Coronary artery (tissue), 2 donors: ENCODE data around the gene UBE2L5.

Experiments used
- DNase-seq: peaks from one replicate; pipeline ENCODE4 v3.0.0-alpha.2; 2017; ENCODE audit warnings: low spot score
- H3K27ac ChIP-seq, 2 donors: fragments of 200-600 bp; sonication (generic); one replicate each; pipeline ENCODE4 v1.5.1; 2016 to 2019
- H3K4me3 ChIP-seq: fragments of 200-600 bp; sonication (generic); 2 replicates; pipeline ENCODE4 v1.5.1; 2016; ENCODE audit warnings: mild to moderate bottlenecking, moderate library complexity
- CTCF ChIP-seq: fragments of 200-600 bp; sonication (generic); IDR thresholded peaks from one replicate; pipeline ENCODE4 v1.5.1; 2019; ENCODE audit warnings: antibody characterized with exemption

Gene UBE2L5

GRCh38 chr13:30423891-30424290 lies 1.6 kb downstream of the UBE2L5 start:
- TF ChIP-seq CTCF = no peak
- peak; percentile 26 for DNase-seq
- Histone ChIP-seq H3K27ac (no peak overlapping the region), H3K4me3 (no peak overlapping the region)

DNA sequence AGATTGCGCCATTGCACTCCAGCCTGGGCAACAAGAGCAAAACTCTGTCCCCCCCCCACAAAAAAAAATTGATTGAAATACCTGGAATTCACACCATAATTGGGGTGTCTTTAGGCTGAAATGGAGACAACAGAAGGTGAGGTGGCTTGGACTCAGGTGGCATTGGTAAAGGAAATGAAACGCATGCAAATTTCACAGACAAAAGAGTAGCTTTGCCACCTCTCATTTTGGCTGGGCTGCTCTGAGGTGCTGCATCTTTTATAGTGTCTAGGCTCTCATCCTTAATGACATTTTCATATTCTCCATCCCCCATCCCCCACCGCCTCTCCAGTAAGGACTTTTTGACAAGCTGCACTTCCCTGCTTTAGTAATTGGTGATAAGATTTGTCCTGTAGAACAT lies 6.9 kb downstream of the UBE2L5 start:
- Histone ChIP-seq H3K4me3 (no peak overlapping the region), H3K27ac (no peak overlapping the region)
- DNase-seq = no peak
- no peak for TF ChIP-seq CTCF

DNA sequence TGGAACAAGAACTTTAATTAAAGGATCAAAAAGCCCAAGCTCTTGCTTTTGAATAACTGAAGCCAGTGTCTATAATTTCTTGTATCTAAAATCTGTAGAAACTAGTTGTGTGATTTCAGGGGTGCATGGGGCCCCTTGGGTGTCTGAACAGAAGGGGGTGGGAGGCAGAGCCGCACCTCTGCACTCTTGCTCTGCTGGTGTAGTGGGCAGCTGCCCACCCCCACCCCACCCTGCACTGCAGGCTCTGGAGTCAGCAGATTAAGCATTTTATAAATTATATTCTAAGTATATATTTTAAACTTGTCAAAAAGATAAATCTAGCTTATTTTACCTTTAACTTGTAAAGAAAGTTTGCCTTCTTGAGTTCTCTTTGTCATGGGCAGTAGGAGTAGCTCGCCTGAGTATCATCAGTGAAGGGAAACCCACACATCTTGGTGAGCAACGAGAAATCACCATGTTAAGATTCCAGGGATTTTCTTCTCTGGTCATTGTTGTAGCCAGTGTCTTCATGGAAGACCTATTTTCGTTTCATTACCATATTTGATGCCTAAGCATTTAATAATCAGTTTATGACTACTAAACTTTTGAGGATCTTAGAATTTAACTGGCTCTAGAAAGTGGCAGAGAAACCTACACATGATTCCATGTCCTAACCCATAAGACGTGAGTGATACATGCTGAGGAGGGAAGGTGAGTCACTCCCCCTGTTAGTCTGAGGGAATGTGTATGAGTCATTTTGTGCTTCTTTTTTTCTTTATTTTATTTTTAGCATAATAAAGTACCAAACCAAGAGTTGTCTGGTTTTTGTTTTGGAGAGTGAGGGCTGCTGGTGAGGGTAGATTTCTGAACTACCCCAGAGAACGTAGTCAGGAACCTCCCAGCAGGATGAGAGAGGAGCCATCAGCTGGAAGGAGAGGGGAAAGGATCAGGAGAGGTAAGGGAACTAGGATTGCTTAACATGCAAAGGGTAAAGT lies 7.7 kb downstream of the UBE2L5 start:
- no peak for DNase-seq
- Histone ChIP-seq H3K27ac (peak overlapping the region in 1 of 2 donors; percentile 41), H3K4me3 (no peak overlapping the region)
- TF ChIP-seq CTCF = no peak

DNA sequence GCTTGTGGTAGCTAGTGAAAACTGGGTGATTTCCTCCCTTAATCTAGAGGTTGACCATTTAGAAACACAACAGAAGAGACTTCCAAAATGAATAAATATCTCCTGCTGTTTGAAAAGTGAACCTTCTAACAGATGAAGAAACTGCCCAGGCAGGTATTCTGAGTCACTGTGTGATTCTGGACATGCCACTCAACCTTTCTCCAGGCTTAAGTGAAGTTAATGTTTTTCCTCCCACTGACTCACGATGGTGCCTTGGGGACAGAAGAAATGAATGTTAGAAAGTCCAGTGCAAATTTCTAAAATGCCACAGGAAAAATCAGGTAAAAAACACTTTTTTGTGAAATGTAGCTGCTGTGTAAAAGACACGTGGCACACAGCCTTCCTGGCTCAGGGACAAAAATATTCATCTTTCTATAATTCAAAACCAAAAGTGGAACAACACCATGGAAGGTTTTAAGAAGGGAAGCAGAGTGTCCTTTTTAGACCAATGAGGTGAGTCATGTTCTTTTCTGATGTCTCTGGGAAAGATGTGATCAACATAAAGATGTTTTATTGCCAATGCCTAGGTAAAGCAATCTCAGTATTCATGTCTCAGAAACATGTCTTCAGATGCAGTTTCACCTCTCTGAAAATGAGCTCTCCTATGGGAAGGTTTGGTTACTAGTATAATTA lies 9.1 kb downstream of the UBE2L5 start:
- TF ChIP-seq CTCF = no peak
- H3K27ac ChIP-seq = peak overlapping the region in 1 of 2 donors; percentile 16
- H3K4me3 ChIP-seq = no peak overlapping the region
- no peak for DNase-seq

DNA sequence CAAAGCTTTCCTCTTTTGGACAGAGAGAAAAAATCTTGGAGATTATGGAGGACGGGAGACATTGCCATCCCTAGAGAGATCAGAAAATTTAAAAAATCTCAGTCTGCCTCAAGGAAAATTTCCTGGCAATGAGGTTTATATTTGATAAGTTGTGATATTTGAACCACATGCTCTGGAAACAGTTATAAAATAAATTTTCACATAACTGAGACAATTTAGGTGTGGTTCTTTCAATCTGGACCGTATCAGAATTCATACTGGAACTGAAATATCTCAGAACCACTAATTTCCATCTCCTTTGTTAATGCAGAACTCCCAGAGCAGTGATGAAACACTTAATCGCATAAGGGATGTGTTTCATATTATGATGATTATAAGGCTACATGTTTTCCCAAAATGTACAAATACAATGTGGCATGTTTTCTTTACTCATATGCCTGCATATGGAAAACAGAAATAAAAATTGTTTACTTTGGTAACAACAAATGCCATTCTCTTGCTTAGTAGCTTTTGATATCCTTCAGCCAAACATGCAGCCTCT lies 13.7 kb downstream of the UBE2L5 start:
- no peak for TF ChIP-seq CTCF
- no peak for DNase-seq
- no peak overlapping the region for H3K4me3 ChIP-seq
- H3K27ac ChIP-seq = no peak overlapping the region

- DNase-seq = no peak
- TF ChIP-seq CTCF = no peak
- Histone ChIP-seq H3K4me3 (no peak overlapping the region), H3K27ac (no peak overlapping the region)
Observed at GRCh38 chr13:30437177-30437576, 14.9 kb downstream of the UBE2L5 start.
